Inferior parietal cortex (tissue), 1 donor: ENCODE measurements around the gene KCNK3.
"Not testable (repeated sequence)": the region's sequence is repeated elsewhere in the genome, so short reads cannot be mapped to it uniquely, and the experiment has no call there.

Experiments
- DNase-seq: peaks from one replicate; pipeline ENCODE4 v3.0.0-alpha.2; 2016; ENCODE audit errors: extremely low spot score

KCNK3 gene

GRCh38 chr2:26729311-26729710 is 36.8 kb downstream of the KCNK3 start:
- no peak for DNase-seq

- no peak for DNase-seq
These were observed 38.2 kb downstream of the KCNK3 start for GRCh38 chr2:26730549-26731344.

GRCh38 chr2:26731714-26732113 is 39.2 kb downstream of the KCNK3 start:
- no peak for DNase-seq

GRCh38 chr2:26732446-26732845 is 39.9 kb downstream of the KCNK3 start:
- DNase-seq = no peak

- DNase-seq = no peak
These were observed 40.9 kb downstream of the KCNK3 start for GRCh38 chr2:26733413-26733812.

- no peak for DNase-seq
These were observed 42.6 kb downstream of the KCNK3 start for GRCh38 chr2:26735097-26735496.

GRCh38 chr2:26735883-26736588 is 43.5 kb downstream of the KCNK3 start:
- no peak for DNase-seq

- no peak for DNase-seq
These were observed 44.7 kb downstream of the KCNK3 start for GRCh38 chr2:26737221-26737620.

- DNase-seq = no peak
These were observed 46.0 kb downstream of the KCNK3 start for GRCh38 chr2:26738481-26738880.

- DNase-seq = no peak
These were observed 47.0 kb downstream of the KCNK3 start for GRCh38 chr2:26739514-26739913.

GRCh38 chr2:26740346-26740745 is 47.8 kb downstream of the KCNK3 start:
- no peak for DNase-seq

GRCh38 chr2:26740890-26741302 is 48.4 kb downstream of the KCNK3 start:
- no peak for DNase-seq

GRCh38 chr2:26742048-26742770 is 49.7 kb downstream of the KCNK3 start:
- DNase-seq = no peak

- DNase-seq = no peak
These were observed 51.3 kb downstream of the KCNK3 start for GRCh38 chr2:26743852-26744251.

GRCh38 chr2:26744953-26745352 is 52.4 kb downstream of the KCNK3 start:
- no peak for DNase-seq

- peak; percentile 95 for DNase-seq
These were observed 53.2 kb downstream of the KCNK3 start for GRCh38 chr2:26745609-26746327.

GRCh38 chr2:26746934-26747333 is 54.4 kb downstream of the KCNK3 start:
- no peak for DNase-seq

GRCh38 chr2:26749787-26750420 is 57.4 kb downstream of the KCNK3 start:
- DNase-seq = not testable (repeated sequence)

GRCh38 chr2:26750467-26750866 is 57.9 kb downstream of the KCNK3 start:
- DNase-seq = not testable (repeated sequence)

- no peak for DNase-seq
These were observed 60.1 kb downstream of the KCNK3 start for GRCh38 chr2:26752656-26753055.

- no peak for DNase-seq
These were observed 62.0 kb downstream of the KCNK3 start for GRCh38 chr2:26754539-26754938.
